Thymus (tissue), 11 donors: Measurements from ENCODE around the gene FRMD3. TPM values are rescaled to one million over a fixed set of nuclear protein-coding genes. Genes with fewer than 3 reads are reported as not detected.

ENCODE experiments used
- DNase-seq, 9 donors: peaks; one replicate each; pipeline ENCODE4 v3.0.0-alpha.2; 2013; ENCODE audit warnings: low spot score in 9 of 9, low read depth in 6 of 9, missing footprints in 1 of 9
- H3K27ac ChIP-seq, 2 donors: one replicate each; pipeline ENCODE4 v1.5.1; 2013; ENCODE audit warnings: control low read depth in 1 of 2, low read depth in 1 of 2, low read length in 1 of 2, mild to moderate bottlenecking in 1 of 2, moderate library complexity in 1 of 2
- H3K27me3 ChIP-seq, 2 donors: one replicate each; pipeline ENCODE4 v1.5.1; 2013; ENCODE audit warnings: low read length in 1 of 2; ENCODE audit not compliant: control insufficient read depth in 2 of 2, insufficient read depth in 1 of 2
- H3K36me3 ChIP-seq, 2 donors: one replicate each; pipeline ENCODE4 v1.5.1; 2013; ENCODE audit warnings: low read length in 1 of 2, mild to moderate bottlenecking in 1 of 2, moderate library complexity in 1 of 2; ENCODE audit not compliant: control insufficient read depth in 2 of 2, insufficient read depth in 2 of 2
- H3K4me1 ChIP-seq, 2 donors: one replicate each; pipeline ENCODE4 v1.5.1; 2013; ENCODE audit warnings: low read length in 2 of 2; ENCODE audit not compliant: control insufficient read depth in 2 of 2, insufficient read depth in 2 of 2
- H3K4me3 ChIP-seq, 2 donors: one replicate each; pipeline ENCODE4 v1.5.1; 2013; ENCODE audit warnings: low read length in 2 of 2, control low read depth in 1 of 2, mild to moderate bottlenecking in 1 of 2
- H3K9me3 ChIP-seq, 2 donors: one replicate each; pipeline ENCODE4 v1.5.1; 2013; ENCODE audit warnings: low read length in 1 of 2, mild to moderate bottlenecking in 1 of 2; ENCODE audit not compliant: control insufficient read depth in 2 of 2, insufficient read depth in 1 of 2
- WGBS: extraction: QIAGEN DNeasy Blood & Tissue Kit; methylation state at CpG from one replicate; pipeline ENCODE4 v1.1.7; 2013; 5-methylcytosine and 5-hydroxymethylcytosine counted together
- polyA plus RNA-seq: library from polyadenylated mRNA; stranded (reverse); fragments of 200-250 nt; gene quantifications from one replicate; pipeline ENCODE4 v1.2.3, GENCODE V29; 2013
- total RNA-seq: library from RNA; stranded (reverse); fragments of 120-200 nt; gene quantifications from one replicate; pipeline ENCODE4 v1.2.4, GENCODE V29; 2013
- donor health status: healthy.

The FRMD3 gene
- total and polyA plus RNA-seq, 2 donors, result 0.94 to 1.3 TPM

- Histone ChIP-seq H3K36me3 (no peaks in the 10 kb centered on the region), H3K4me1 (no peaks in the 10 kb centered on the region), H3K4me3 (no peak overlapping the region), H3K9me3 (no peaks in the 10 kb centered on the region), H3K27me3 (no peaks in the 10 kb centered on the region), H3K27ac (no peak overlapping the region)
- 21% methylated on average over 1 of the region's 1 CpG for WGBS
- no peak for DNase-seq
These were observed 201.5 kb downstream of the FRMD3 start for GRCh38 chr9:83336706-83337105.

GRCh38 chr9:83334320-83334719 is 203.9 kb downstream of the FRMD3 start:
- Histone ChIP-seq H3K27ac (no peak overlapping the region), H3K27me3 (no peaks in the 10 kb centered on the region), H3K4me1 (no peaks in the 10 kb centered on the region), H3K9me3 (no peaks in the 10 kb centered on the region), H3K36me3 (no peaks in the 10 kb centered on the region), H3K4me3 (no peak overlapping the region)
- DNase-seq, result peak; percentile 14 to 74 (median 49)
- 13% methylated on average over 4 of the region's 4 CpGs for WGBS

- no peak overlapping the region for H3K27ac ChIP-seq
- DNase-seq, result peak in 1 of 9 donors; percentile 3
- no peak overlapping the region for H3K4me3 ChIP-seq
- 97% methylated on average over 8 of the region's 8 CpGs for WGBS
- no peaks in the 10 kb centered on the region for H3K4me1 ChIP-seq
- no peaks in the 10 kb centered on the region for H3K36me3 ChIP-seq
- no peaks in the 10 kb centered on the region for H3K27me3 ChIP-seq
- H3K9me3 ChIP-seq, result no peaks in the 10 kb centered on the region
These were observed 207.7 kb downstream of the FRMD3 start for GRCh38 chr9:83330207-83331196.

GRCh38 chr9:83327750-83328622 is 210.2 kb downstream of the FRMD3 start:
- H3K36me3 ChIP-seq, result no peaks in the 10 kb centered on the region
- no peak overlapping the region for H3K27ac ChIP-seq
- WGBS, result 79% methylated on average over 6 of the region's 6 CpGs
- H3K9me3 ChIP-seq, result no peaks in the 10 kb centered on the region
- H3K4me1 ChIP-seq, result no peaks in the 10 kb centered on the region
- H3K27me3 ChIP-seq, result no peaks in the 10 kb centered on the region
- DNase-seq, result no peak
- no peak overlapping the region for H3K4me3 ChIP-seq

GRCh38 chr9:83327323-83327722 is 210.9 kb downstream of the FRMD3 start:
- WGBS, result 92% methylated on average over 3 of the region's 3 CpGs
- DNase-seq, result no peak
- Histone ChIP-seq H3K4me1 (no peaks in the 10 kb centered on the region), H3K36me3 (no peaks in the 10 kb centered on the region), H3K4me3 (no peak overlapping the region), H3K27me3 (no peaks in the 10 kb centered on the region), H3K27ac (no peak overlapping the region), H3K9me3 (no peaks in the 10 kb centered on the region)

DNA sequence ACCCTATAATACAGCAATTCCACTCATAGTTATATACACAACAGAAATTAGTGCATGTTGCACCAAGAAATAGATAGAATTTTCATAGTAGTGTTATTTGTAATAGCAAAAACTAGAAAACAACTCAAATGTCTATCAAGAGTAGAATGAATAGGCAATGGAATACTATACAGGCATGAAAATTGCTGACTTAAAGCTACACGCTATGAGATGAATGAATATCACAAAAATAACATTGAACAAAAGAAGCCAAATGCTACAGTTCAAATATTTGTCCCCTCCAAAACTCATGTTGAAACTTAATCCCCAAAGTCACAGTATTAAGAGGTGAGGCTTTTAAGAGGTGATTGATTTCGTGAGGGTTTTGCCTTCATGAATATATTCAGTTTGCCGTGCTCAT is 215.1 kb downstream of the FRMD3 start:
- no peak for DNase-seq
- Histone ChIP-seq H3K27ac (no peak overlapping the region), H3K36me3 (no peaks in the 10 kb centered on the region), H3K4me3 (no peak overlapping the region), H3K4me1 (no peaks in the 10 kb centered on the region), H3K27me3 (no peaks in the 10 kb centered on the region), H3K9me3 (no peaks in the 10 kb centered on the region)
- WGBS, result 95% methylated on average over 3 of the region's 3 CpGs

DNA sequence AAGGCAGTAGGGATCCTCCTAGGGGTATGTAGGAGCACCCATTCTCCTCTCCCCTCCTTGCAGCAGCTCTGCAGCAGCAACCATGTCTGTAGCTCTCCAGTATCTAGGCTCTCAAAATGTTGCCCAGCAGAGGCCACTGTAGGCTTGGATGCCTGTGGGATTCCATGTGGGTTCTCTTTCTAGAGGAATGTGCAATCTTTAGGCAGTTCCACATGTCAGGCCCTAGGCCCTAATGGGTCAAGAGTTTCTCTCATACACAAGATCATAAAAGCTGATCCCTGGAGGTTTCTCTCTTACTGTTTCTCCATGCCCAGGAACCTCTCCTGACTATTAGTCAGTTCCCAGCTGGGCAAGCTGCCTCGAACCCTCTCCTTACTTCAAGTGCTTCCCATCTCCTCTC is 215.8 kb downstream of the FRMD3 start:
- Histone ChIP-seq H3K9me3 (no peaks in the 10 kb centered on the region), H3K27me3 (no peaks in the 10 kb centered on the region), H3K4me1 (no peaks in the 10 kb centered on the region), H3K4me3 (no peak overlapping the region), H3K27ac (no peak overlapping the region), H3K36me3 (no peaks in the 10 kb centered on the region)
- 95% methylated on average over 1 of the region's 1 CpG for WGBS
- no peak for DNase-seq

GRCh38 chr9:83317244-83317643 is 221.0 kb downstream of the FRMD3 start:
- no peaks in the 10 kb centered on the region for H3K4me1 ChIP-seq
- 74% methylated on average over 2 of the region's 2 CpGs for WGBS
- no peaks in the 10 kb centered on the region for H3K36me3 ChIP-seq
- H3K9me3 ChIP-seq, result no peaks in the 10 kb centered on the region
- H3K27me3 ChIP-seq, result no peaks in the 10 kb centered on the region
- no peak for DNase-seq
- H3K4me3 ChIP-seq, result no peak overlapping the region
- H3K27ac ChIP-seq, result no peak overlapping the region

DNA sequence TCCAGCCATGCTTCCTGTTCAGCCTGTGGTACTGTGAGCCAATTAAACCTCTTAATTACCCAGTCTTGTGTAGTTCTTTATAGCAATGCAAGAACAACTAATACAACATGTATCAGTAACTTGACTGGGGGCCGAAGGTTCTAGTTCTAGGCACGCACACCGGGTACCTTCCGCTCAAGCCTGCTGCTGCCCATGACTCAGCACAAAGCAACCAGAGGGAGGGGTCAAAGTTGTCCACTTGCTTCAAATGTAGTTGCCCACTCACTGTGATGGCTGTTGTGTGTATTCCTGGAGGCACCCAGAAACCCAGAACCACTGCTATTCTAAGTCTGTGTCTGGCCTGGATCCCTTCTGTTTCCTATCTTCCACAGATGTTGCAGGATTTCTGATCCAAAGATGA is 222.6 kb downstream of the FRMD3 start:
- Histone ChIP-seq H3K27ac (no peak overlapping the region), H3K9me3 (no peaks in the 10 kb centered on the region), H3K4me1 (no peaks in the 10 kb centered on the region), H3K27me3 (no peaks in the 10 kb centered on the region), H3K36me3 (no peaks in the 10 kb centered on the region), H3K4me3 (no peak overlapping the region)
- WGBS, result 98% methylated on average over 4 of the region's 4 CpGs
- DNase-seq, result no peak
